ENCODE data around the gene PCDHB11.
"Not testable (repeated sequence)": the region's sequence is repeated elsewhere in the genome, so short reads cannot be mapped to it uniquely, and the experiment has no call there.

The PCDHB11 gene

GRCh38 chr5:141246971-141247370, 47.5 kb downstream of the PCDHB11 start:
- DNase-seq, result not testable (repeated sequence)

DNA sequence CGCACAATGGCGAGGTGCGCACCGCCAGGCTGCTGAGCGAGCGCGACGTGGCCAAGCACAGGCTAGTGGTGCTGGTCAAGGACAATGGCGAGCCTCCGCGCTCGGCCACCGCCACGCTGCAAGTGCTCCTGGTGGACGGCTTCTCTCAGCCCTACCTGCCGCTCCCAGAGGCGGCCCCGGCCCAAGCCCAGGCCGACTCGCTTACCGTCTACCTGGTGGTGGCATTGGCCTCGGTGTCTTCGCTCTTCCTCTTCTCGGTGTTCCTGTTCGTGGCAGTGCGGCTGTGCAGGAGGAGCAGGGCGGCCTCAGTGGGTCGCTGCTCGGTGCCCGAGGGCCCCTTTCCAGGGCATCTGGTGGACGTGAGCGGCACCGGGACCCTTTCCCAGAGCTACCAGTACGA, 48.0 kb downstream of the PCDHB11 start:
- DNase-seq, result not testable (repeated sequence)

DNA sequence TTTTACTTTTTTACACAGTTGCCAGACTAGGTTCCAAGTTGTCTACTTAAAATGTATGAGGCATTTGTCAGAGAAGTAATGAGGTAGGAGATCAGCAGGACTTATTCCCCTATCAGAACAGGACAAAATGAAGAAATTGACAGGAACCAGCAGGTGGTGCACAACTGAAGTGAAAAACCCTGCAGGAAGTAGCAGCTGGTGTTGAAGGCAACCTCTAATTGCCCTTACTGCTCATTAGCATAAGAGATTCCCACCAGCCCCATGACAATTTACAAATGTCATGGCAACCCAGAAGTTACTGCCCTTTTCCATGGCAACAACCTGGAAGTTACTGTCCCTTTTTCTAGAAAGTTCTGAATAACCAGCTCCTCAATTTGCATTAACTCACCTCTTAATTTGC, 51.1 kb downstream of the PCDHB11 start:
- DNase-seq, result no peak
